K562 (cell line): Measurements from ENCODE around the gene YOD1. TPM values are rescaled to one million over a fixed set of nuclear protein-coding genes. Genes with fewer than 3 reads are reported as not detected.

ENCODE experiments used
- CAMTA2 ChIP-seq: fragments of 250-450 bp; sonication (Bioruptor Pico); conservative IDR thresholded peaks from 2 replicates; pipeline ENCODE4 v1.5.1; 2022
- CBFA2T3 ChIP-seq: fragments of 450-650 bp; IDR thresholded peaks from 2 replicates; pipeline ENCODE4 v1.6.1; 2017
- CCNT2 ChIP-seq: IDR thresholded peaks from 2 replicates; pipeline ENCODE4 v1.6.1; 2011; ENCODE audit warnings: borderline replicate concordance, low read depth, mild to moderate bottlenecking, moderate library complexity, mixed read lengths, low read length; ENCODE audit not compliant: insufficient read length; ENCODE audit errors: extremely low read depth
- CHD7 ChIP-seq: fragments of 200-600 bp; sonication (generic); IDR thresholded peaks from one replicate; pipeline ENCODE4 v1.6.1; 2012; ENCODE audit warnings: mild to moderate bottlenecking, low read depth, low read length, inconsistent platforms
- ETV5 ChIP-seq: sonication (generic); formaldehyde crosslinking; IDR thresholded peaks from 2 replicates; pipeline ENCODE4 v1.4.0; 2020; ENCODE audit warnings: low read depth, mild to moderate bottlenecking, missing genetic modification reagents
- HNRNPL ChIP-seq: fragments of 200-400 bp; formaldehyde crosslinking; IDR thresholded peaks from 2 replicates; pipeline ENCODE4 v1.6.1; 2017; ENCODE audit warnings: low read depth, mild to moderate bottlenecking, low read length
- NFRKB ChIP-seq: fragments of 450-650 bp; IDR thresholded peaks from 2 replicates; pipeline ENCODE4 v1.6.1; 2016; ENCODE audit warnings: low read depth
- NONO ChIP-seq, 2 experiments: fragments of 200-400 bp in 1 of 2; fragments of 450-650 bp in 1 of 2; formaldehyde crosslinking in 1 of 2; IDR thresholded peaks; 2 replicates each; pipeline ENCODE4 v1.6.1; 2017; ENCODE audit warnings: low read depth in 2 of 2, mild to moderate bottlenecking in 2 of 2, moderate library complexity in 2 of 2, low read length in 1 of 2
- POLR2G ChIP-seq: fragments of 200-400 bp; formaldehyde crosslinking; IDR thresholded peaks from 2 replicates; pipeline ENCODE4 v1.6.1; 2017; ENCODE audit warnings: low read depth, mild to moderate bottlenecking, antibody characterized with exemption, low read length, moderate library complexity
- SMARCB1 ChIP-seq: IDR thresholded peaks from 2 replicates; pipeline ENCODE4 v1.6.1; 2011; ENCODE audit warnings: improper control_type of control experiment, low read depth; ENCODE audit not compliant: insufficient read length
- SRF ChIP-seq, 2 experiments: fragments of 250-450, 450-650 bp in 1 of 2; sonication (Bioruptor Pico) in 1 of 2; sonication (generic) in 1 of 2; formaldehyde crosslinking; IDR thresholded peaks; 2 replicates each; pipeline versions ENCODE4 v1.5.0 to v1.5.1; 2020 to 2022; ENCODE audit warnings: mild to moderate bottlenecking in 1 of 2, missing genetic modification reagents in 1 of 2
- TSC22D4 ChIP-seq: fragments of 450-650 bp; IDR thresholded peaks from 2 replicates; pipeline ENCODE4 v1.6.1; 2016; ENCODE audit warnings: missing genetic modification characterization, missing biosample characterization, control low read depth
- ZBTB8A ChIP-seq: fragments of 450-650 bp; IDR thresholded peaks from 2 replicates; pipeline ENCODE4 v1.6.1; 2018; ENCODE audit warnings: mild to moderate bottlenecking, moderate library complexity; ENCODE audit not compliant: partially characterized antibody
- ZNF217 ChIP-seq: sonication (generic); formaldehyde crosslinking; IDR thresholded peaks from 2 replicates; pipeline ENCODE4 v1.8.0; 2022; ENCODE audit warnings: mild to moderate bottlenecking, missing genetic modification reagents
- ZNF431 ChIP-seq: sonication (generic); formaldehyde crosslinking; IDR thresholded peaks from 2 replicates; pipeline ENCODE4 v1.8.0; 2022; ENCODE audit warnings: mild to moderate bottlenecking, missing genetic modification reagents
- ZNF586 ChIP-seq: fragments of 450-650 bp; formaldehyde crosslinking; conservative IDR thresholded peaks from 2 replicates; pipeline ENCODE4 v1.4.0; 2020; ENCODE audit warnings: mild to moderate bottlenecking, moderate library complexity
- polyA plus RNA-seq, 8 experiments: library from polyadenylated mRNA; depleted of rRNA in 4 of 8; stranded (reverse) in 5 of 8; unstranded in 3 of 8; fragments of >200 nt; fragmentation: Nextera tagmentation in 2 of 8; fragmentation: Illumina TruSeq in 1 of 8; extraction: Ambion mirVana in 2 of 8; extraction: Trizol in 1 of 8; gene quantifications; 2 replicates each; pipeline versions ENCODE4 v1.2.1 to v1.2.3, GENCODE V29; 2011 to 2014; ENCODE audit warnings: inconsistent platforms in 1 of 8, missing spikeins in 1 of 8
- total RNA-seq, 7 experiments: library from RNA; depleted of rRNA in 6 of 7; stranded (reverse); fragments of >200 nt in 6 of 7; fragmentation: Illumina TruSeq in 2 of 7; extraction: Trizol in 2 of 7; gene quantifications; 2 replicates each; pipeline versions ENCODE4 v1.2.1 to v1.2.3, GENCODE V29; 2011 to 2021; ENCODE audit warnings: low replicate concordance in 1 of 7

YOD1 gene
- total and polyA plus RNA-seq, 9 of the 15 experiments (the other 6 are each of a cell fraction or from before 2014, with no cell fraction given) = 18.2 to 78.1 (median 46.9) TPM

DNA sequence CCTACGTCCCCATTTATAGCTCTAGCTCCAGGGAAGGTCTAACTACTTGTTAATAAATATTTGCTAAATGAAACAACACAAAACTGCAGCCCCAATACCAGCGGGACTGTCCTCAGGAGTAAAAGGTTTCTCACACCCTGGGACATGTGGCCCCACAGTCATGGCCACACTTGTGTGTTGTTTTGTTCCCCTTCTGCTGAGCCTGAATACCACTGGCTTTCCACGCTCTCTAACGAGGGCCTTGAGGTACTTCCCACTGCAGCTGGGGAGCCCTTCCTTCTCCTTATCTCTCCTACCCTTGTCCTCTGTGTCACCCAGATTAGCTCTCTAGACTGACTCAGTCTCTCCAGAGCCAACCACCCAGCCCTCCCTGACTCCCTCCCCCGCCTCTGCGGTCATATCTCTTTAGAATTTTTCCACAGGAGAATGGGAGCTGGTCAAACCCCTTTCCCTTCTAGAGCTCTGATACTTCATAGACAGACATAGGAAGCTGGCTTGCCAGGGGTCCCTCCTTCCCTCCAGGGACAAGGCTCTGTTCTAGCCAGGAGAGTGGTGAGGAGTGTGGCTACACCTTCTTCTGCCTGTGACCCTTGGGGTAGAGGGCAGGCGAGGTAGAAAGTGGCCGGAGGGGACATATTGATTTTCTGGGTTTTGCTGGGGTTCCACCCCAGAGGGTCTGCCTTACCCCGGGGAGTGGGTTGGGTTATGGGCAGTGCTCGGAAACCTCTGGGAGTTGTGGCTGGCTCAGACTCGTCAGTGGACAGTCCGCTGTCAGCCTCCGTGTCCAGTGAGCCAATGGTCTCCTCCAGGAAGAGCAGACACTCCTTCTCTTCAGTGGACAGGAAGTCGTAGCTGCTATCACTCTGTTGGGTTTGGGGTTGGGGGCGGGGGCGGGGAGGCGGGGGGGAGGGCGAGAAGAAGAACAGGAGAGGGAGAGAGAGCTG lies 26.5 kb downstream of the YOD1 start (continued):
- TF ChIP-seq CHD7 (peak; percentile 21), ETV5 (peak; percentile 81), CCNT2 (peak; percentile 98), ZNF217 (no peak), NFRKB (peak; percentile 96), NONO (IDR thresholded peaks at IDR 0.05; ENCODE audit: low read depth in 2 of 2, low read length in 1 of 2) (peak in 1 of 2 experiments; percentile 96; a peak in 2 of 4 replicates), SRF (CRISPR knock-in tag; IDR thresholded peaks at IDR 0.05) (peak; percentile 74 to 83; a peak in 2 of 4 replicates), CBFA2T3 (peak; percentile 100), HNRNPL (no peak), CAMTA2 (CRISPR knock-in tag) (peak; percentile 96), POLR2G (peak; percentile 80), SMARCB1 (no peak), ZBTB8A (no peak), TSC22D4 (no peak), ZNF431 (CRISPR knock-in tag) (peak; percentile 80; the same call in 1 of the 2 replicates), ZNF586 (CRISPR knock-in tag) (peak; percentile 84)
